ENCODE measurements around the gene REM2.

Gene REM2

GRCh38 chr14:22883173-22883976 lies at the start of gene REM2:
Gene REM2, plus strand, starts transcription at chr14:22883222. Its CDS starts 66 bp downstream, at chr14:22883288.
- DNase-seq (ENCODE audit: low read depth) = no peak

- no peak for DNase-seq (ENCODE audit: low read depth)
Observed at GRCh38 chr14:22835505-22835904, 47.5 kb upstream of the REM2 start.

- DNase-seq (ENCODE audit: low read depth) = peak; percentile 85
Observed at GRCh38 chr14:22836301-22837113, 46.5 kb upstream of the REM2 start, which contains the start of gene MMP14. Gene MMP14, plus strand, starts transcription at chr14:22836585. Its CDS starts 233 bp downstream, at chr14:22836818.

- DNase-seq (ENCODE audit: low read depth) = peak; percentile 64
Observed at GRCh38 chr14:22837114-22837749, 45.8 kb upstream of the REM2 start.

- peak; percentile 41 for DNase-seq (ENCODE audit: low read depth)
Observed at GRCh38 chr14:22837750-22838538, 45.1 kb upstream of the REM2 start.

GRCh38 chr14:22838631-22839041 lies 44.4 kb upstream of the REM2 start:
- DNase-seq (ENCODE audit: low read depth) = peak; percentile 82

- peak; percentile 53 for DNase-seq (ENCODE audit: low read depth)
Observed at GRCh38 chr14:22839159-22839779, 43.8 kb upstream of the REM2 start.

GRCh38 chr14:22841311-22841710 lies 41.7 kb upstream of the REM2 start:
- no peak for DNase-seq (ENCODE audit: low read depth)

GRCh38 chr14:22841769-22842168 lies 41.3 kb upstream of the REM2 start:
- DNase-seq (ENCODE audit: low read depth) = no peak

GRCh38 chr14:22842211-22843122 lies 40.6 kb upstream of the REM2 start:
- no peak for DNase-seq (ENCODE audit: low read depth)

- DNase-seq (ENCODE audit: low read depth) = no peak
Observed at GRCh38 chr14:22843123-22843925, 39.7 kb upstream of the REM2 start.

GRCh38 chr14:22844221-22845102 lies 38.6 kb upstream of the REM2 start:
- DNase-seq (ENCODE audit: low read depth) = no peak

GRCh38 chr14:22845103-22845394 lies 38.0 kb upstream of the REM2 start:
- DNase-seq (ENCODE audit: low read depth) = no peak

- no peak for DNase-seq (ENCODE audit: low read depth)
Observed at GRCh38 chr14:22845821-22846625, 37.0 kb upstream of the REM2 start.

GRCh38 chr14:22846811-22847307 lies 36.2 kb upstream of the REM2 start:
- no peak for DNase-seq (ENCODE audit: low read depth)

GRCh38 chr14:22847661-22848341 lies 35.2 kb upstream of the REM2 start:
- peak; percentile 61 for DNase-seq (ENCODE audit: low read depth)
